HUES64 (cell line): ENCODE results near the gene PILRB.

Experiments used
- H3K27ac ChIP-seq: 2 replicates; pipeline ENCODE4 v1.7.0; 2013; ENCODE audit warnings: low read depth, low read length, inconsistent platforms
- H3K27me3 ChIP-seq: 2 replicates; pipeline ENCODE4 v1.6.1; 2013; ENCODE audit warnings: mild to moderate bottlenecking, low read length; ENCODE audit not compliant: insufficient read depth
- H3K36me3 ChIP-seq: 2 replicates; pipeline ENCODE4 v1.6.1; 2013; ENCODE audit warnings: mild to moderate bottlenecking, low read length; ENCODE audit not compliant: insufficient read depth
- H3K4me1 ChIP-seq: 2 replicates; pipeline ENCODE4 v1.6.1; 2013; ENCODE audit warnings: mild to moderate bottlenecking, low read length, moderate library complexity; ENCODE audit not compliant: insufficient read depth
- H3K4me3 ChIP-seq: 2 replicates; pipeline ENCODE4 v1.5.1; 2013; ENCODE audit warnings: mild to moderate bottlenecking, low read length, moderate library complexity
- H3K9ac ChIP-seq: 2 replicates; pipeline ENCODE4 v1.6.1; 2013; ENCODE audit warnings: mild to moderate bottlenecking, low read depth, low read length
- H3K9me3 ChIP-seq: 2 replicates; pipeline ENCODE4 v1.6.1; 2013; ENCODE audit warnings: low read depth, low read length; ENCODE audit not compliant: insufficient read depth
- WGBS: fragments of 150-250, 120-280 bp; methylation state at CpG from one replicate; pipeline ENCODE4 v1.1.7; 2013; ENCODE audit warnings: missing lambda C conversion rate; 5-methylcytosine and 5-hydroxymethylcytosine counted together

PILRB gene

DNA sequence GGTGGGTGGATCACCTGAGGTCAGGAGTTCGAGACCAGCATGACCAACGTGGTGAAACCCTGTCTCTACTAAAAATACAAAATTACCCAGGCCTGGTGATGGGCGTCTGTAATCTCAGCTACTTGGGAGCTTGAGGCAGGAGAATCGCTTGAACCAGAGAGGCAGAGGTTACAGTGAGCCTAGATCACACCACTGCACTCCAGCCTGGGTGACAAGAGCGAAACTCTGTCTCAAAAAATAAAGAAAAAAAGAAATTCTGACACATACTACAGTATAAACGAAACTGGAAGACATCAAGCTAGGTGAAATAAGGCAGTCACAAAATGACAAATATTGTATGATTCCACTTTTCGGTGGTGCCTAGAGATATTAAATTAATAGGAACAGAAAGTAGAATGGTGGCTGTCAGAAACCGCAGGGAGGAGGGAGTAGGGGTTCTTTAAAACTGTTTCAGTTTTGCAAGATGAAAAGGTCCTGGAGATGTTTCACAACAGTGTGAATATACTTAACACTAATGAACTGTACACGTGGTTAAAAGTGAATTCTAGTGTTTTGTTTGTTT is 38.6 kb downstream of the PILRB start:
- H3K9ac ChIP-seq: no peak overlapping the region
- H3K27ac ChIP-seq: no peak overlapping the region
- no peak overlapping the region for H3K4me3 ChIP-seq
- WGBS: 90% methylated on average over 8 of the region's 9 CpGs
- H3K36me3 ChIP-seq: no peaks in the 10 kb centered on the region
- H3K9me3 ChIP-seq: no peaks in the 10 kb centered on the region
- peaks cover 3% of the 10 kb centered on the region; the same call in 1 of the 2 replicates for H3K4me1 ChIP-seq
- no peaks in the 10 kb centered on the region for H3K27me3 ChIP-seq

DNA sequence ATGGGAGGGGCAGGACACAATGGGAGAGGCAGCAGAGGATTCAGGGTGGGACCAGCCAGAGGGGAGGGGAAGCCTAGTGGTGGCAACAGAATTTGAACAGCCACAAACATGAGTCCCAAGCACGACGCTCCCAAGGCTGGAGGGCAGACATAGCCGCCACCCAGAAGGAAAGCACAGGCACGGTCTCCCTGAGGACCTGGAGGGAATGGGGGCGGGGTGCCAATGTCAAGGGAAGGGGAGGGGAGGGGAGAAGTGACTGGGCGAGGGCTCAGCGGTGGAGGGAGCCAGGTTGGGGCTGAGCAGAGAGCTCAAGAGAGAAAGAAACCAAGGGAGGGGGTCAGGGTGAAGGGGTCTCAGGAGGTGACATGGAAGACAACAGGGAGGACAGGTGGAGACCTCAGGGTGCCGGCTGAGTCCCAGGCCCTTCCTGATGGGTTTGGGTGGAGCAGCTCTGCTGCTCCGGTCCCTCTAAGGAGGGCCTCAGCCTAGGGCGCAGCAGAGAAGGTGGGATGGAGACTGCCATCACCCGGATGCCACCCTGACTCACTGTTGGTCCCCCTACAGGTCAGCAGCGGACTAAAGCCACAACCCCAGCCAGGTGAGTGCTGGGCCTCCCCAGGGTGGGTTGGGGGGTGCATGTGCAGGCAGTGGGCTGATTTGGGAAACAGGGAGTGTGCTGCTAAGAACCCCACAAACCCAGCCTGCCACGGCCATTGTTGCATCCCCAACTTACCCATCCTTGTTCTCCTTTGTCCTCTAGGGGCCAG is 39.6 kb downstream of the PILRB start:
- Histone ChIP-seq H3K4me3 (no peak overlapping the region), H3K4me1 (peaks cover 3% of the 10 kb centered on the region; the same call in 1 of the 2 replicates), H3K27me3 (no peaks in the 10 kb centered on the region), H3K36me3 (no peaks in the 10 kb centered on the region), H3K9me3 (no peaks in the 10 kb centered on the region), H3K27ac (no peak overlapping the region), H3K9ac (no peak overlapping the region)
- 68% methylated on average over 13 of the region's 13 CpGs for whole genome bisulfite sequencing

GRCh38 chr7:100398239-100398638 is 40.3 kb downstream of the PILRB start:
- Histone ChIP-seq H3K27me3 (no peaks in the 10 kb centered on the region), H3K9me3 (no peaks in the 10 kb centered on the region), H3K4me3 (no peak overlapping the region), H3K36me3 (no peaks in the 10 kb centered on the region), H3K4me1 (peaks cover 3% of the 10 kb centered on the region; the same call in 1 of the 2 replicates), H3K9ac (no peak overlapping the region), H3K27ac (no peak overlapping the region)
- 68% methylated on average over 2 of the region's 2 CpGs for WGBS

DNA sequence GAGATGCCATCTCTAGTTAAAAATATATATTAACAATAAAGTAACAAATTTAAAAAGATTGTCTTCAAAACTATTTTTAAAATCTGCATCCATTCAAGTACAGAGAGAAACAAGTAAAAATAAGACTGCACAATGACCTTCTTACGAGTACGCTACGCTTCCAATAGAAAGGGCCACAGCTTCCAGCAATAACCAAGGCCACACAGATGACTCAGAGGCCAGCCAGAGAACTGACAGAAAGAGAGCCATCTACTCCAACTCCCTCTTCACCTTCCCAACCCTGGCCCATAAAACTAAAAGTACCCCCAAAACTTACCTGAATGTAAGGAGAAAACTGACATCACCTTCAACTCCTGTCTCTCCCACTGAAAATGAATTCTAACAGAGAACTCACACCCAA is 42.1 kb downstream of the PILRB start:
- H3K9me3 ChIP-seq: no peaks in the 10 kb centered on the region
- no peak overlapping the region for H3K4me3 ChIP-seq
- no peaks in the 10 kb centered on the region for H3K27me3 ChIP-seq
- WGBS: 97% methylated on average over 3 of the region's 3 CpGs
- no peak overlapping the region for H3K9ac ChIP-seq
- peaks cover 3% of the 10 kb centered on the region; the same call in 1 of the 2 replicates for H3K4me1 ChIP-seq
- no peak overlapping the region for H3K27ac ChIP-seq
- H3K36me3 ChIP-seq: no peaks in the 10 kb centered on the region

DNA sequence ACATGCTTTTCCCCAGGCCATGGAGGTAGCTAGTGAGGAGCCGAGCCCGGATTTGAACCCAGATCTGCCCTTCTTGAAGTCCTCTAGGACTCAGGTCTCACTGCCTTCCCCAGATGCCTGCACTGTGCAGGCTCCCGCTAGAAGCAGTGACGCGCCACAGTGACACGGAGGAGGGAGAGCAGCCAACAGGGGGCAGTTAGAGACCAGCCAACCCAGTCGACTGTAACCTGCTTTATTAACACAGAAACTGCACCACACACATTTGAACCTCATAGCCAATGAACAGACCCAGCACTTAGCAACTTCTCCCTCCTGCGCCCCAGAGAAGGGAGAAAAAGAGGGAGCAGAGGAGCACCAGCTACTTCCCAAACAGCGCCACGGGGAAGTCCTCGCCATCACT is 42.7 kb downstream of the PILRB start:
- no peaks in the 10 kb centered on the region for H3K9me3 ChIP-seq
- H3K36me3 ChIP-seq: no peaks in the 10 kb centered on the region
- H3K27me3 ChIP-seq: no peaks in the 10 kb centered on the region
- H3K9ac ChIP-seq: no peak overlapping the region
- peaks cover 3% of the 10 kb centered on the region; the same call in 1 of the 2 replicates for H3K4me1 ChIP-seq
- no peak overlapping the region for H3K27ac ChIP-seq
- no peak overlapping the region for H3K4me3 ChIP-seq
- WGBS: 63% methylated on average over 11 of the region's 11 CpGs

DNA sequence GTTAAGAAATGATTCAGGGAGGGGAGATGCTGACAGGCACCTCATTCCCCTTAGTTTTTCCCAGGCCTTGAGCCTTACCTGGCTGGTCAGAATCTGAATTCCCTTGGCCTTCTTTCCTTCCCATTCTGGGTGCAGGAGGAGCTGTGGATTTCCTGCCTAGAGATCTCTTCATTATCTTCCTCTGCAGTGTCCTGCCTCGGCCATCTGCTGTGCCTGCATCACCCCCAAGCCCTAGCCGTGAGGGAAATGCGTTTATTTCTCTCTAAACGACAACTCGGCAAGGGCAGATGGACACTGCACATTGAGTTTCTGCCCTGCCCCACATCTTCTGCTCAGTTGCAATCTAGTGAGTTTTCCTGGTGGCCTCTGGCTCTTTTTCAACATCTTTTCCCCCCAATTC is 43.9 kb downstream of the PILRB start:
- no peak overlapping the region for H3K4me3 ChIP-seq
- H3K9me3 ChIP-seq: no peaks in the 10 kb centered on the region
- WGBS: 86% methylated on average over 5 of the region's 5 CpGs
- peaks cover 3% of the 10 kb centered on the region; the same call in 1 of the 2 replicates for H3K4me1 ChIP-seq
- no peak overlapping the region for H3K27ac ChIP-seq
- no peaks in the 10 kb centered on the region for H3K27me3 ChIP-seq
- no peak overlapping the region for H3K9ac ChIP-seq
- no peaks in the 10 kb centered on the region for H3K36me3 ChIP-seq

GRCh38 chr7:100402241-100402640 is 44.3 kb downstream of the PILRB start:
- no peaks in the 10 kb centered on the region for H3K9me3 ChIP-seq
- H3K4me3 ChIP-seq: no peak overlapping the region
- no peak overlapping the region for H3K27ac ChIP-seq
- no peak overlapping the region for H3K9ac ChIP-seq
- WGBS: 93% methylated on average over 2 of the region's 2 CpGs
- H3K36me3 ChIP-seq: no peaks in the 10 kb centered on the region
- H3K4me1 ChIP-seq: peaks cover 3% of the 10 kb centered on the region; the same call in 1 of the 2 replicates
- H3K27me3 ChIP-seq: no peaks in the 10 kb centered on the region

- Histone ChIP-seq H3K36me3 (no peaks in the 10 kb centered on the region), H3K9me3 (no peaks in the 10 kb centered on the region), H3K4me3 (no peak overlapping the region), H3K9ac (no peak overlapping the region), H3K27me3 (peaks cover 6% of the 10 kb centered on the region; the same call in 1 of the 2 replicates), H3K4me1 (no peaks in the 10 kb centered on the region), H3K27ac (no peak overlapping the region)
- 72% methylated on average over 6 of the region's 6 CpGs for WGBS
These were observed 48.9 kb downstream of the PILRB start for GRCh38 chr7:100406767-100407166.

GRCh38 chr7:100407285-100408180 is 49.6 kb downstream of the PILRB start:
- Histone ChIP-seq H3K27ac (no peak overlapping the region), H3K36me3 (no peaks in the 10 kb centered on the region)

DNA sequence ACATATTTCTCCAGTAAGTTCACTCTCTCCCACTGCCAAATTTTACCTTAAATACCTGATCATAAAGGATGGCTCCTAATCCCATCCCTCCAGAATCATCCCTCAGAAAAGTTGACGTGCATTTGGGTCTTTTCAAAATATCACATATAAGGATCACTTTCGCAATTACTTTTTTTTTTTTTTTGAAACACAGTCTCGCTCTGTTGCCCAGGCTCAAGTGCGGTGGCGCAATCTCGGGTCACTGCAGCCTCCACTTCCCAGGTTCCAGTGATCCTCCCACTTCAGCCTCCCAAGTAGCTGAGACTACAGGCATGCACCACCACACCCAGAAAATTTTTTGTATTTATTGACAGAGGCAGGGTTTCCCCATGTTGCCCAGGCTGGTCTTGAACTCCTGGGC is 53.2 kb downstream of the PILRB start:
- Histone ChIP-seq H3K27me3 (peaks cover 6% of the 10 kb centered on the region; the same call in 1 of the 2 replicates), H3K27ac (no peak overlapping the region), H3K4me1 (no peaks in the 10 kb centered on the region), H3K9me3 (no peaks in the 10 kb centered on the region), H3K36me3 (no peaks in the 10 kb centered on the region), H3K9ac (no peak overlapping the region), H3K4me3 (no peak overlapping the region)
- 83% methylated on average over 6 of the region's 6 CpGs for WGBS

More at GRCh38 chr7:100407285-100408180, 49.6 kb downstream of the PILRB start:
- 52% methylated on average over 12 of the region's 12 CpGs for WGBS
- Histone ChIP-seq H3K4me1 (no peaks in the 10 kb centered on the region), H3K4me3 (no peak overlapping the region), H3K9ac (no peak overlapping the region), H3K27me3 (peaks cover 6% of the 10 kb centered on the region; the same call in 1 of the 2 replicates), H3K9me3 (no peaks in the 10 kb centered on the region)

- Histone ChIP-seq H3K27ac (no peak overlapping the region), H3K4me1 (no peaks in the 10 kb centered on the region), H3K9ac (no peak overlapping the region), H3K27me3 (peaks cover 6% of the 10 kb centered on the region; the same call in 1 of the 2 replicates), H3K9me3 (no peaks in the 10 kb centered on the region), H3K36me3 (no peaks in the 10 kb centered on the region), H3K4me3 (no peak overlapping the region)
These were observed 55.4 kb downstream of the PILRB start for GRCh38 chr7:100413346-100413745.
